Dendritic cell treated with granulocyte-macrophage colony-stimulating factor and Interleukin-4, amounts not matched to agents 40 ng/mL and 50 ng/mL, for 4 days (primary cell): ENCODE data around the gene PRKCH.

Source experiments
- H3K27ac Mint-ChIP-seq: one replicate; pipeline ENCODE4 v1.8.0; 2022; ENCODE audit warnings: mild to moderate bottlenecking, mixed read lengths
- H3K27me3 Mint-ChIP-seq: one replicate; pipeline ENCODE4 v1.8.0; 2022; ENCODE audit warnings: mild to moderate bottlenecking, mixed read lengths
- H3K36me3 Mint-ChIP-seq: one replicate; pipeline ENCODE4 v1.8.0; 2022; ENCODE audit warnings: low read depth, mixed read lengths
- H3K4me1 Mint-ChIP-seq: one replicate; pipeline ENCODE4 v1.8.0; 2022; ENCODE audit warnings: low read depth, mixed read lengths
- H3K4me3 Mint-ChIP-seq: one replicate; pipeline ENCODE4 v1.8.0; 2022; ENCODE audit warnings: mild to moderate bottlenecking, moderate library complexity, mixed read lengths
- H3K9me3 Mint-ChIP-seq: one replicate; pipeline ENCODE4 v1.8.0; 2022; ENCODE audit warnings: mixed read lengths
- intact Hi-C: fragments of 100-400 bp; cut with micrococcal nuclease; formaldehyde crosslinking; loops from one replicate; pipeline ENCODE4 v1.15.0; 2022

The PRKCH gene

DNA sequence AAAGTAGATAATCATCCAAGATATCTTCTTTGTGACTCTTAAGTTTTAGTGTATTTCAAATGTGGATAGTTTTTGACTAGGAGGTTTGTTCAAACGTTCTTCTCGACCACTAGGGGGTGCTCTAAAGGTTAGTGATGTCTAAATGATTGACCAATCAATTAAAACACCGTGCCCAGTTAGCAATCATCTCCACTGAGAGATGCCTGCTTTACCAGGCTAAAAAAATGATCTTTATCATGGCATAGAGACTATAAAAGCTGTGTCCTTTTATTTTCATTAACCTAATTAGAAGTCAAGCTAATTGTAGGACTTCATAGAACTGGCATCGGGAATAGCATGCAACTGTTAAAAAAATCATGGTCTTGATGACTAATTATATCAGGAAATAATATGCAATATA, 153.9 kb downstream of the PRKCH start:
- no peaks in the 10 kb centered on the region for H3K27me3 Mint-ChIP-seq
- no peak overlapping the region for H3K4me3 Mint-ChIP-seq
- intact Hi-C loops, result loop anchor here (2.0 to 5.0 kb wide), 3 partner anchors 52 to 221 kb away; no protein-coding TSS in a partner anchor
- H3K27ac Mint-ChIP-seq, result no peak overlapping the region
- H3K9me3 Mint-ChIP-seq, result no peaks in the 10 kb centered on the region
- H3K36me3 Mint-ChIP-seq, result no peaks in the 10 kb centered on the region
- H3K4me1 Mint-ChIP-seq, result peaks cover 72% of the 10 kb centered on the region

DNA sequence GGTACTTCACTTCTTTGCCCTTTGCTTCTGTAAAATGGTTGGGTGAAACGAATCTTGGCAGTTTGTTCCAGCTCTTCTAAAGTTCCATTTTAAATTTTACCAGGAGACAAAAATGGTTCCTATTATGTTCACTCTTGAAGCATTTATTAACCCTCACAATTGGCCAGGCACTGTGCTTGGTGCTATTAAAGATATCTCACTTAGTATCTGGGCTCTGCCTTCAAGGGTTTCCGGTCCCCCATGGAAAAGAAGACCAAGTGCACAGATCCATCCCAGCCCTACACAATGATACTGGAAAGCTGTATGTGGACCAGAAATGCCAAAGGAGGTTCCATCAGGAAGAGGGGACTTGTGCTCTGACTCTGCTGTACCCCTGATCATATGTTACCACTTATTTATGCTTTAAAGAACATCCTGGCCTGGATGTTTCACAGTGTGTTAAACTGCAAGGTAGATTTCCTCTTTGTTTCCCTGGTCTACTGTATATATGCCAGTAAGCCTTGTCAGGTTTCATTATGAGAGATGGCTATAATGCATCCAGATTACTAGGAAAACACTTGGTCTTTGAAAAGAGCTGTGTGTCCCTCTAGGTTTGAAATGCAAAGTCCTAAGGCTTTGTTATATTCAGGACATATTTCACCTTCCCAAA, 154.8 kb downstream of the PRKCH start:
- Mint-ChIP-seq H3K27ac (peak overlapping the region; percentile 79), H3K9me3 (no peaks in the 10 kb centered on the region), H3K36me3 (no peaks in the 10 kb centered on the region), H3K4me1 (peaks cover 70% of the 10 kb centered on the region), H3K27me3 (no peaks in the 10 kb centered on the region), H3K4me3 (no peak overlapping the region)
- intact Hi-C loops, result loop anchor here (5.0 kb wide), 2 partner anchors 51 to 76 kb away; no protein-coding TSS in a partner anchor

DNA sequence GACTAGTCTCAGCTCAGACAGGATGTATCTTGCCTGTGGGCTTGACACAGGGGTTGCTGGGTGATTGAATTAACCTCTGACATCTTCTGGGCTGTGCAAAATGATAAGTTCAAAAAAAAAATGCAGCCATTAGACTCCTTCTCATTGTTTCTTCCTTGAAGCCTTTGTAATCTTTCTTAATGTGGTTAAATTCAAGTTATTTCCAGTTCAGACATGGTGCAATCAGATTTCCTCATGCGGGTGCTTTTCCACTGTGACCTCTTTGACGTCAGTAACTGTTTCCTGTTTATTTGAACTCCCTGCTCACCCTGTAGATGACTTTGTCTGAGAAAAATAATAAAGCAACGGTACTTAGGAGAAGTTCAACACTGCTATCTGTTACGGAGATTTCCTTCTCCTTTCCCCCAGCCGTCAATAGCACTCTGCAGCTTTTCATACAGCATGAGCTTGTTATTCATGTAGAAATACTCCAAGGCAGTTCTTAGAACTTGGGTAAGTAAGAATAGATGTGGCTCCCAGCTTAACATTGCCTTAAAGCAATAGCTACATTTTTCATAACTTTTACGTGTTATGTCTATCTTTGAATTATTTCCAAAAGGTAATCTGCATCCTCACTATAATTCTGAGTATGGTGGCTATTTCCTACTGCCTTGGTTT, 155.5 kb downstream of the PRKCH start:
- intact Hi-C loops, result loop anchor here (5.0 kb wide), 2 partner anchors 50 to 75 kb away; no protein-coding TSS in a partner anchor
- Mint-ChIP-seq H3K4me3 (peak overlapping the region; percentile 37), H3K27me3 (no peaks in the 10 kb centered on the region), H3K9me3 (no peaks in the 10 kb centered on the region), H3K36me3 (no peaks in the 10 kb centered on the region), H3K27ac (peak overlapping the region; percentile 79), H3K4me1 (peaks cover 65% of the 10 kb centered on the region)

DNA sequence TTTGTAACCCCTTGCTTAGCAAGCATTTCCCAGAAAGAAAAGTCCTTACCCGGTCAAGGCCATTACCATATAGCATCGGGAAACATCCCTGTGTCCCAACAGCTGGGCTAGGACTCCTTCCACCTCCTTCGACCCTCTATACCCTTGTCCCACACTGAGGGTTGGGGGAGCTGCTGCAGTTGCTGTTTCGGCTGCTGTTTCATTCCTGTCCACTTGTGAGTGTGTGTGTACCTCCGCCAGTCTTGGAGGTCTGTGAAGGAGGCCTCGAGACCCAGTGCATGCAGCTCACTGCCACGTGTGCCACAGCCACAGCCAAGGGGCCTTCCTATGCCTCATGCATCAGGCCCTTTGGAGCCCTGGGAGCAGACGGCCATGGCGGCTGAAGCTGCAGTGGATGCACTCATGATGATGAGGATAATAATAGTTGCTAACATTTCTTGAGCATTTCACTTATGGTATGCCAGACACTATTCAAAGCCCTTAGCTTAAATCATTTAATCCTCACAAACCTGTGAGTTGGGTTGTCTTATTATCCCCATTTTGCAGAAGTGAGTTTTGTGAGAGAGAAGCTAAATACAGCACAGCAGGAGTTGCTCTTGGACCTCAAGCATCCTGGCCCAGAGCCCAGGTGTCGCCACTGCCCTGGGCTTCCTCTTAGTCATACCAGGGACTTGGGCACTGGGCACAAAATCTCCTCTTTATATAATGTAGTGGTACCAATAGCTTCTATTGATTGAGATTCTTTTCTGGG, 156.5 kb downstream of the PRKCH start:
- intact Hi-C loops, result loop anchor here (5.0 kb wide), 2 partner anchors 49 to 74 kb away; no protein-coding TSS in a partner anchor
- Mint-ChIP-seq H3K4me1 (peaks cover 56% of the 10 kb centered on the region), H3K9me3 (no peaks in the 10 kb centered on the region), H3K27ac (peak overlapping the region; percentile 79), H3K36me3 (no peaks in the 10 kb centered on the region), H3K4me3 (no peak overlapping the region), H3K27me3 (no peaks in the 10 kb centered on the region)

DNA sequence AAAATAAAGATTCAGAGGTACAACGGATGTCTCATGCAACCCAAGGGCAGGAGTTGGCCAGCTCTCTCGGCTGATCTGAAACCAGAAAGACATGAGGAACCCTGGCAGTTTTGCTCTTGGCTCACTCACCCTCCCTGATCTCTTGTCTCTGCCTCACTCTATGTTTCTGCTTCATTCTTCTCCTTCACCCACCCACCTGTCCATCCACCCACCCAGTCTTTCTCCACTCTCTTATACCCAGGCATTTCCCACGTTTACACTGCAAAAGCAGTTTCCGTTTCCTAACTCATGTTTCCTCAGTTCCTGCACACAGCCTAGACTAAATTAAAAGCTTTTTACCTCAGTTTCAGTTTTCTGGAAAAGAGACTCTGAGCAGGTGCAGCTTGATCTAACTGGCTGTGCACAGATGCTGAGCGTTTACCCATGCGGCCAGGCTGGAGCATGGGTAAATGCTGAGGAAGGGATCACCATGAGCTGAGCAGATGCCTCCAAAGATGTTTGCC, 157.6 kb downstream of the PRKCH start:
- Mint-ChIP-seq H3K9me3 (no peaks in the 10 kb centered on the region), H3K4me1 (peaks cover 44% of the 10 kb centered on the region), H3K4me3 (no peak overlapping the region), H3K27me3 (no peaks in the 10 kb centered on the region), H3K36me3 (no peaks in the 10 kb centered on the region), H3K27ac (peak overlapping the region; percentile 14)
- intact Hi-C loops, result loop anchor here (5.0 kb wide), 2 partner anchors 48 to 73 kb away; no protein-coding TSS in a partner anchor

DNA sequence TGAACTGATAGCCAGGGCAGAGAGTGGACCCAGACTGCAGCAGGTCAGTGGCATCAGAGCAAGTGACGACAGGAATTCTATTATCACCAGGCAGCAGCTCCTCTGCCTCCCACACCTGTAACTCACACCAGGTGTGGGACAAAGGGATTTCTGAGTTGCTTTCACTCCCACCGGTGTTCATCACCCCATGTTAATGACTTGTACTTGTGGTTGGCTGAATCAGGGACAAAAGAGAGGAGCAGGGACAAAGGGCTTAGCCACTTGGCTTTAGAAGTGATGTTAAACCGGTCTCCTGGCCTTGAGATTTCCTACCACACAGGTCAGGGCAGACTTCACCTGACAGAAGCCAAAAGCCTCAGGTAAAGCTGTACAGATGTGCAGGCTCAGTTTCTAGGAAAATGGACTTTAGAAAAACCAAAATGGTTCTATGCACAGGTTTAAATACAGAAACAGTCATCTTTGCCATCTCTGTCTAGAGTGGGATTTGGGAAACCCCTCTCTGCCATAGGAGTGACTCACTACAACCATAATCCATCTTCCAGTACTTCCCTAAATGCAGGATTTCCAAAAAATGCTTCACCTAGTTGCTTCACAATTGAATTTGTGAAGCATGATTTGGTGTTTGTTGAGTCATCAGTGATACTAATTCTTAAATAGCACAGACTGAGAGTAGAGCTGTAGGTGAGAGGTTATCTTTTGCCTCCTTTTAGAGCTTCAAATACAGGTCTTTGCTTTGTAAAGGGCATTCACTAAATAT, 158.5 kb downstream of the PRKCH start:
- intact Hi-C loops, result loop anchor here (5.0 kb wide), 2 partner anchors 47 to 72 kb away; no protein-coding TSS in a partner anchor
- H3K4me3 Mint-ChIP-seq, result no peak overlapping the region
- H3K9me3 Mint-ChIP-seq, result no peaks in the 10 kb centered on the region
- H3K27me3 Mint-ChIP-seq, result no peaks in the 10 kb centered on the region
- H3K4me1 Mint-ChIP-seq, result peaks cover 36% of the 10 kb centered on the region
- H3K36me3 Mint-ChIP-seq, result no peaks in the 10 kb centered on the region
- peak overlapping the region; percentile 14 for H3K27ac Mint-ChIP-seq

DNA sequence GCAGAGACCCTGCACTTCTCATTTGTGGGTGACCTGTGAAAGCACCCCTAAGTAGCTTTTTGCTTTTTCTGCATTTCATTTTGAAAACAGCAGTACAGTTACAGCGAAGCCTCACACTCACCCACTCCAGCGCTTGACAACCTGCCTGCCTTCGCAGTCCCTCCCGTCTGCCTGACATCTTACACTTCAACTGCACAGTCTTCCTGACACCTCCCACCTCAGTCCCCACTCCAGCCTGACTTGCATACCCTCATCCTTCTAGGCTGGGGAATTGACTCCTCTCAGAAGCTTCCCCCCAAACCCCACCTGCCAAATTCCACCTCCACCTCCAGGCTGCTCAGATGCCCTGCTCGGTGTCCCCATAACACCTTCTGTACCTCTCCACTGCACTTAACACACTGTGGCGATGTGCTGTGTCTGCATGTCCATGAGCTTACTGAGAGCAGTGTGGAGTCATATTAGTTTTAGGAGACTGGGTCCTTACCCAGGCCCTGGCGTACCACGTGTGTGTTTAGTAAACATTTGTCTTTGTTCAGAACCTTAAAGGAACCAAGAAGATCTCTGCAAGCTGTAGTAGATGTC, 159.4 kb downstream of the PRKCH start:
- Mint-ChIP-seq H3K4me3 (no peak overlapping the region), H3K27me3 (no peaks in the 10 kb centered on the region), H3K27ac (no peak overlapping the region)

DNA sequence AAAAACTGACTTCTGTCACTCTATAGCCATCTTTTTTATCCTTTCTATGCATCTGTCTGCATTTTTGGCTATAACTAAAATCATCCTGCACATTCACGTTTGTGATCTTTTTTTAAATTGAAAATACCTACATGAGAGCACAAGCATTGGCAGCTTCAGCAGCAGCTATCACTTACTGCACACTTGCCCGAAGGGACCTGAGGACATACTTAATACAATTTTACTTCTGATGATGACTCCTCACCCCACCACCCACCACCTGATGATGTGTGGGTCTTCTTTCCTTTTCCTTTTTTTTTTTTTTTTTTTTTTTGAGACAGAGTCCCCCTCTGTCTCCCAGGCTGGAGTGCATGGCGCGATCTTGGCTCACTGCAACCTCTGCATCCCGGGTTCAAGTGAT, 160.3 kb downstream of the PRKCH start:
- H3K27ac Mint-ChIP-seq, result no peak overlapping the region
- H3K4me3 Mint-ChIP-seq, result no peak overlapping the region
- intact Hi-C loops, result no loop called here
- no peaks in the 10 kb centered on the region for H3K9me3 Mint-ChIP-seq
- no peaks in the 10 kb centered on the region for H3K36me3 Mint-ChIP-seq
- no peaks in the 10 kb centered on the region for H3K27me3 Mint-ChIP-seq
- H3K4me1 Mint-ChIP-seq, result peaks cover 30% of the 10 kb centered on the region

More for the DNA sequence above, 159.4 kb downstream of the PRKCH start:
- H3K4me1 Mint-ChIP-seq, result peaks cover 36% of the 10 kb centered on the region
- no peaks in the 10 kb centered on the region for H3K9me3 Mint-ChIP-seq
- H3K36me3 Mint-ChIP-seq, result no peaks in the 10 kb centered on the region
- intact Hi-C loops, result no loop called here

DNA sequence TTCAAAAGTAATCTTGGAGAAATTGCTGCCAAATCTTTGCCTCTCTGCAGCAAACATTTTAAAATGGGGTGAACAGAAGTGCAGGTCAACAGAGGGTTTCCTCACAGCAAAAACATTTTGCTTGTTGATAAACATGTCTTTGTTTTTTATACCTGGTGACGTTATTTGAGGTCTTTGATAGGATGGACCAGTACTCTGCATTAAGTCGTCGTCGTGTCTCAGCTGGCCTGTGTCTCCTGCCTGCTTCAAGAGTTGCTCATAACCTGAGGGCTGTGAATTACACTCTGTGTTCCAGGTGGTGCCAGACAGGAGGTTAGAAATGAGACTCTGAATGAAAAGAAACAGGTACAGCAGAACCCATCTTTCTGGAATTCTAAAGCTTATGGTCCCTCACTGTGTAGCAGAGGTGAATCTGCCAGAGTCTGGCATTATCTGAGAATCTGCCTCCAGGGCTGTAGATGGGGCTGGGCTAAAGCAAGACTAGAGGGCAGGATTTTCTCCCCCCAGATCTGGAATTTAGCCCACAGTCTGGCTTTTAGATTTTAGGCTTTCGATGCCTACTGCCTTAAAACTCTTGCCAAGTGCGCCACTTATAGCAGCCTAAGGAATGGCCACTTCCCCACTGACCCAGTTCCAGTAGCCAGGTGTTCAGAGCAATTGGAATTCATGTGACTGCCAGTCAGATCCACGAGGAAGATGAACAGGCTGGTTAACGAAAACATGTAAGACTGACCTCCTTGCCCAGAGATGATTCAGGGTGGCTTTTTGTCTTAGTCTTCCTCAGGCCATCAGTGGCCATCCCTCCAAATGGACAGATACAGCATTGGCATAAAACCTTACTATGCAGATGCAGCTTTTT, 161.2 kb downstream of the PRKCH start:
- no peaks in the 10 kb centered on the region for H3K27me3 Mint-ChIP-seq
- no peak overlapping the region for H3K4me3 Mint-ChIP-seq
- H3K4me1 Mint-ChIP-seq, result peaks cover 33% of the 10 kb centered on the region
- intact Hi-C loops, result no loop called here
- H3K36me3 Mint-ChIP-seq, result no peaks in the 10 kb centered on the region
- H3K27ac Mint-ChIP-seq, result no peak overlapping the region
- no peaks in the 10 kb centered on the region for H3K9me3 Mint-ChIP-seq

DNA sequence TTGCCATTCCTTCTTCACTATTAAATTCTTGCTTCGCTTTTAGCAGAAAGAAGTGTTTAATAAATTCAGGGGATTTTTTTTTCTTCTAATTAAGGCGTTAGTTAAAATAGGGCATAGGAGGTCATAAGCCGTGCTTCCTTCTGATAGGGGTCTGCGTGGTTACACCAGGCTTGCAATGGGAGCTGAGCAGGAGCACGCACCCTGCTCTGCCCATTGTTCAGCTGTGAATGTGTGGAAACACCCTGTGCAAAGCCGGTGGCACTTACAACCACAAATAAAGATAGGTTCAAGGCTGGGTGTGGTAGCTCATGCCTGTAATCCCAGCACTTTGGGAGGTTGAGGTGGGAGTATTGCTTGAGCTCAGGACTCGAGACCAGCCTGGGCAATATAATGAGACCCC, 162.1 kb downstream of the PRKCH start:
- Mint-ChIP-seq H3K27ac (no peak overlapping the region), H3K4me1 (peaks cover 27% of the 10 kb centered on the region)

DNA sequence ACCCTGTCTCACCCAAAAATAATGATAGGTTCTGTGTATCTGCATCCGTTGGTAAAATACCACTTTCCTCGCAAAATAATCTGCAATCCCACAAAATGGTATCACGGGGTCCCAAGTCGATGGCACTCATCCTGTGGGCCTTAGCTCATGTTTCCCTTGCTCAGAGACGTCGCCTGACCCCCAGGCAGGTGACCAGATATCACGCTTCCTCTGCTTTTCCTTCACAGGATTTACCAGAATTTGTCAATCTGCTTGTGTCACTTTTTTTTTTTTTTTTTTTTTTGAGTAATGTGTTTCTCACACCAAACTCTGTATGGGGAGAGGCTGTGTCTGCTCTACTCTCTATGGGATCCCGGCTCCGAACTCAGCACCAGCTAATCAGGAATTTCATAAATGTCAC, 162.7 kb downstream of the PRKCH start:
- Mint-ChIP-seq H3K36me3 (no peaks in the 10 kb centered on the region), H3K27ac (no peak overlapping the region), H3K4me3 (no peak overlapping the region), H3K27me3 (no peaks in the 10 kb centered on the region), H3K4me1 (peaks cover 22% of the 10 kb centered on the region), H3K9me3 (no peaks in the 10 kb centered on the region)
- intact Hi-C loops, result no loop called here

More for the DNA sequence above, 162.1 kb downstream of the PRKCH start:
- no peak overlapping the region for H3K4me3 Mint-ChIP-seq
- no peaks in the 10 kb centered on the region for H3K36me3 Mint-ChIP-seq
- no peaks in the 10 kb centered on the region for H3K9me3 Mint-ChIP-seq
- intact Hi-C loops, result no loop called here
- no peaks in the 10 kb centered on the region for H3K27me3 Mint-ChIP-seq

DNA sequence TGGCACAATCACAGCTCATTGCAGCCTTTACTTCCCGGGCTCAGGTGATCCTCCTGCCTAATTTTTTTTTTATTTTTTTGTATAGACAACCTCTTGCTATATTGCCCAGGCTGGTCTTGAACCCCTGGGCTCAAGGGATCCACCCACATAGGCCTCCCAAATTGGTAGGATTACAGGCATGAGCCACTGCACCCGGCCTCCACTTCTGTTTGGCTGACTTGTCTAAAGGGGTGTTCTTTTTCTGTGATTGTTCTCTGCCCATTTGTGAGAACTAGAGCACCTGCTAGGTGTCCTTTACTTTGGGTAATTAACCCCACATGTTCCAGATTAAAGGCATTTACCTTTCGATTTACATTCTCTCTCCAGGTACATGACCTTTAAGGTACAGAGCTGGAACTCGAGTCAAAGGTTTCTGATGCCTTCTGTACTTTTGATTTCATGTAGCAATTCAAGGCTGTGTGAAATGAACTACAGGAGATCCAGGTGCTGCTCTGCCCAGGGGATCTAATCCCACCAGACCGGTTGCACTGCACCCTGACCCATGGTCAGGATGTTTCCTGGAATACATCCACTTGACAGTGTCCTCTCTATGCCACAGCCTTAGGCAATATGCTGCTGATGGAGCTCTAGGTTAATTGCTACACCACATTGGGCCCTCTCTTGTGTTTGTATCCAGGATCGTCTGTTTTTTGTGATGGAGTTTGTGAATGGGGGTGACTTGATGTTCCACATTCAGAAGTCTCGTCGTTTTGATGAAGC, 163.6 kb downstream of the PRKCH start:
- H3K4me3 Mint-ChIP-seq, result no peak overlapping the region
- no peak overlapping the region for H3K27ac Mint-ChIP-seq
- H3K27me3 Mint-ChIP-seq, result no peaks in the 10 kb centered on the region
- H3K9me3 Mint-ChIP-seq, result no peaks in the 10 kb centered on the region
- H3K4me1 Mint-ChIP-seq, result peaks cover 16% of the 10 kb centered on the region
- no peaks in the 10 kb centered on the region for H3K36me3 Mint-ChIP-seq
- intact Hi-C loops, result no loop called here
